Measurements from ENCODE around the gene KDF1.

The KDF1 gene

DNA sequence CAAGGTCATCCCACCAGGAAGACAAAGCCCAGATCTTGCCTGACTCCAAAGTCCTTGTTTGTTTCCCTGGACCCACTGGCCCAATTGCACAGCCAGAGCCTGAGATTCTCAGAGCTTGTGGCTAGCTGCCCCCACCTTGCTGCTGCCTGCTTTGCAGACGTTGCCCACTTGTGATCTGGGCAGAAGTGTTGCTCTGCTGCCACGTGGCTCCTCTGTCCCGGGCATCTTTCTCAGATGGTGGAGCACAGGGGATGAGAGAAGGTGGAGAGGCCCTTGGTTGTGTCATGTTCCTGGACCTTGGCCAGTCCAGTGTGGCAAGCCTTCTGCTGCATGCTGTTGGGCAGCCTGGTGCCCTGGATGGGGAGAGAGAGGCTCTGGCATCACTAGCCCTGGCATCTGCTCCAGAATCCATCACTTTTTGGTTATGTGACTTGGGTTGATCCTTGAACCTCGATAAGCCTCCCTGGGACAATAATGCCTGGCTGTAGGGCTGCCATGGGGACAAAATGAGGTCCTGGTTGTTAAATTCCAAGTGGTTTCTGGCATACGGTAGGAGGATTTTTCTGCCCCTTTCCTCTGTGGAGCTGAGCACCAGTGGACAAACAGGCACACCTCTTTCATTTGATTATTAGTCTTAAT is 44.9 kb downstream of the KDF1 start:
- DNase-seq (ENCODE audit: low read depth, low spot score), result no peak

DNA sequence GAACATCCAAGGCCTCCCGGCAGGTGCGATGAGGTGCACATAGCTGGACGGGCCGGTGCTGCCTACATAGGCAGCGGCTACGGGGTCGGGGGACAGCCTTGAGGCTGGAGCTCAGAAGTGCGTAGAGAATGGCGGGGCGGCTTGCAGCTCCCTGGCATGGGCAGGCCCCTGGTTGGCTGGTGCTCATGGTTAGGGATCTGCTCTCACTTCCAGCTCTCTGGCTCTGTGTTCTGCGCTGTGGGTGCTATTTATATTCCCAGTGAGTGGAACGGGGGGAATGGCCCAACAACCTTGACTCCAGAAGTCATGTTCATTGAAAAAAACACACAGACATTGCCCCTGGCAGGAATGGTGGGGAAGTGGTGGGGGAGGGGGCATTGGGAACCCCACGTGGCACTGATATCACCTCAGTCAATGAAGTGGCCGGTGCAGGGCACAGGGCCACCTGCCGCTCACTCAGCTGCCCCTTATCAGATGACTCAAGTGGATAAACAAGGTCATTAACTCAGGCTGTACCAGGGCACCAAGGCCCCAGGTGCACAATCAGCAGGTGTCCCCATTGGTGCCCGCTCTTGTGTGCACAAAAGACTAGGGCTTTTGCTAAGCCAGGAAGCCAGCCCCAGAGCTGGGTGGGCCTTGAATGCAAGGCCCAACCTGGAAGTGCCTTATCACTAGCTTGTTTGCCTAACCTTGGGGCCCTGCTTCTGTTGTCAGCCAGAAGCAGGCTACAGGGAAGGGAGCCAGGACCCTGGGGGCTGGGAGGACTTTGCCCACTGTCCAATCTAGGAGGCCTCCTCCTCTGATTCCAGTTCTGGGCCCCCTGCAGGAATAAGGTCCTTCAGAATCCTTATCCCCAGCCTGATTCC is 46.3 kb downstream of the KDF1 start, which contains the start of gene NR0B2:
Gene NR0B2 (minus strand): TSS at position 222 of the 866 bp plus-strand sequence. CDS start 35 bp downstream, at position 187.
- no peak for DNase-seq (ENCODE audit: low read depth, low spot score)

DNA sequence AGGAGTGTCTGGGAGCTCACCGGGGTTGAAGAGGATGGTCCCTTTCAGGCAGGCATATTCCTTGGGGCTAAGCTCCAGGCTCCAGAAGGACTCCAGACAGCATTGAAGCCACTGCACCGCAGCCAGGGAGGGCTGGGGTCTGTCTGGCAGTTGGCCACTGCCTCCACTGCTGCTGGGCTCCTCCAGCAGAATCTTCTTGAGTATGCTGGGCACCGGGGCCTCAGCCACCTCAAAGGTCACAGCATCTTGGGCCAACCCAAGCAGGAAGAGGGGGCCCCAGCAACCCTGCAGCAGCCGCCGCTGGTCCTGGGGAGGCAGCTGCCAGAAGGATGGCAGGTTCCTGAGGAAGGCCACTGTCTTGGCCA is 46.9 kb downstream of the KDF1 start:
- DNase-seq (ENCODE audit: low read depth, low spot score), result no peak

DNA sequence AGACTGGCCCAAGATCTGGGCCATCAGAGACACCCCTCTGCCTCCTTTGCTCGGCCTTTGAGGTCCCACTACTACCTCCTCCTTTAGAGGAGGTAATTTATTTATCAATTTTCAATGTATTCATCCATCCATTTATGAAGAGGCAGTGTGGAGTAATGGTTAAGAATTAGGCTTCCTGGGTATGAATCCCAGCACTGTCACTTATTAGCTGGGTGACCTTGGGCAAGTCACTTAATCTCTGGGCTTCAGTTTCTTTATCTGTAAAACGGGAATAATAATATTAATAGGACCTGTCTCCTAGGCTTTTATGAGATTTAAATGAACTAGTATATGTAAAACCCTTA is 48.1 kb downstream of the KDF1 start:
- DNase-seq (ENCODE audit: low read depth, low spot score), result no peak

DNA sequence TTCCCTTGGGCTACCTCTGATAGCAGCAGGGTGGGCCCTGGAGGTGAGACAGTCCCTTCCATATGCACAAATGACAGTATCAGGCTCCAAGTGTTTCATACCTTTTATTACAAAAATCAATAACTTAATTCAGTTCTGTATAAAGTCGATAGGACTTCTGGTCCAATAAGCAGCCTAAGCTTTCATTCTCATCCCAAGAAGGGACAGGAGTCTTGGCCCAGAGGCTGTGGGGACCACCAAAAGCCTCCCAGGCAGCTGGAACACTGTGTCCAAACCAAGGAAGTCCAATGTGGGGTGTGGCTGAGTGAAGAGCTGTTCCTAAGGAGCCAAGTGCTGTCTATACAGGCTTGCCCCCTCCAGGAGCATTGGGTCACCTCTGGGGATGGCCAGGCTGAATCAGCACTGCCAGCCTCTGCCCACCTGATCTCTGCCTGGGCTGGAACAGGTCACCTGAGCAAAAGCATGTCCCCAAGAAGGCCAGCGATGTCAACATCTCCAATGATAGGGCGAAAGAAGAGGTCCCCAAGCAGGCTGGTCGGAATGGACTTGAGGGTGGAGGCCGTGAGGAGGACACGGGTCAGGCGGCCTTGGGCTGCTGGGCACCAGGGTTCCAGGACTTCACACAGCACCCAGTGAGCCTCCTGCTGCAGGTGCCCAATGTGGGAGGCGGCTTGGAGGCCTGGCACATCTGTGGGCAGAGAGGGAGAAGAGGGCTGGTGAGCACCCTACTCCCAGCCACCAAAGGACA is 48.7 kb downstream of the KDF1 start:
- no peak for DNase-seq (ENCODE audit: low read depth, low spot score)

DNA sequence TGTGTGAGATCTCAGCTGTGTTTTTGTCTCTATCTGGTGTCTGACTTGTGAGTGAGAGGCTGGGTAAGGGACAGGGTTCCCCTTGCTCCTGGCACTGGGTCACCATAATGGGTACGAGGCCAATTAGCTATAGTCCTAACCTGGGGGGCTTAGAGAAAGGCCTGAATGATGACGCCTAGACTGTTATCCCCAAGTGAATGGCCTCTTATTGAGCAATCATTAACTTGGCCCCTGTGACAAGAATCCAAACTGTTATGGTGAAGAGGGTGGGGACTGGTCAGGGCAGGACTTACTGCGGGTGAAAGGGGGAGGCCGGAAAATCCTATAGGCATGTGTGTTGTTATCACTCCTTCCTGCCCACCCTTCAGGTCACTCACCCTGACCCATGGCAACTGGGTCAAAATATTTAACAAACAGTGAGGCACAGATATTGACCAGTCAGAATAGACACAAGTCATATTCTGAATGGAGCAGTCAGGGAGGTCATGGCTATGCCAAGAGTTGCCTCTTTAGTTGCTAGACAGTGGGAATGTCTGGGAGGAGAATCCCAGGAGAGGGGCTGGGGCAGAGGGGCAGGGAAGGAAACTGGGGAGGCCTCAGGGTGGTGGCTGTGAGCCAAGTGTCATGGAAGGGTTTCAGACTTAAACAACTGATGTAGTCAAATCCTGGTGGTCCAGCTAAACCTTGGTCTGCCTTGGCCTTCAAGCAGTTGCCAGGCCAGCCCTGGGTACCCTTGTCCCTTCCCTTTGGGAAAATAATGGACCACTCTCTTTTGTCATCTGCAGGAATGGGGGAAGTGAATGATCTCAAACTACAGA is 49.7 kb downstream of the KDF1 start:
- DNase-seq (ENCODE audit: low read depth, low spot score), result no peak

DNA sequence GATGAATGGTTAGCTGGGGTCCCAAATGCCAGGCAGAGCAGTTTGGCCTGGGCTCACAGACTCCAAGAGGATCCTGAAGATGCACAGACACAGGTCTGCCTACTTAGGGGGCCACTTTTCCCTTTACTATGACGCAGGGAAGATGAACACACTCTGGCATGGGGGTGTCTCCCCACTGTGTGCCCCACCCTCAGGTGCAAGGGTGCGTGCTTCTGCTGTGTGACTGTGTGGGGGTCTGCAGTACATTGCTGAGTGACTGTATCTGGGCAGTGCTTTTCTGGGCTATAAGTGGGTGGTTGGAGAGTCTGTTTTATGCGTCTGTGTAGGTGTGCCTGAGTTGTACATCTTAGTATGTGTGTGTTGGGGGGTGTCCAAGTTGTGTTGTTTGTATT is 50.3 kb downstream of the KDF1 start:
- no peak for DNase-seq (ENCODE audit: low read depth, low spot score)

DNA sequence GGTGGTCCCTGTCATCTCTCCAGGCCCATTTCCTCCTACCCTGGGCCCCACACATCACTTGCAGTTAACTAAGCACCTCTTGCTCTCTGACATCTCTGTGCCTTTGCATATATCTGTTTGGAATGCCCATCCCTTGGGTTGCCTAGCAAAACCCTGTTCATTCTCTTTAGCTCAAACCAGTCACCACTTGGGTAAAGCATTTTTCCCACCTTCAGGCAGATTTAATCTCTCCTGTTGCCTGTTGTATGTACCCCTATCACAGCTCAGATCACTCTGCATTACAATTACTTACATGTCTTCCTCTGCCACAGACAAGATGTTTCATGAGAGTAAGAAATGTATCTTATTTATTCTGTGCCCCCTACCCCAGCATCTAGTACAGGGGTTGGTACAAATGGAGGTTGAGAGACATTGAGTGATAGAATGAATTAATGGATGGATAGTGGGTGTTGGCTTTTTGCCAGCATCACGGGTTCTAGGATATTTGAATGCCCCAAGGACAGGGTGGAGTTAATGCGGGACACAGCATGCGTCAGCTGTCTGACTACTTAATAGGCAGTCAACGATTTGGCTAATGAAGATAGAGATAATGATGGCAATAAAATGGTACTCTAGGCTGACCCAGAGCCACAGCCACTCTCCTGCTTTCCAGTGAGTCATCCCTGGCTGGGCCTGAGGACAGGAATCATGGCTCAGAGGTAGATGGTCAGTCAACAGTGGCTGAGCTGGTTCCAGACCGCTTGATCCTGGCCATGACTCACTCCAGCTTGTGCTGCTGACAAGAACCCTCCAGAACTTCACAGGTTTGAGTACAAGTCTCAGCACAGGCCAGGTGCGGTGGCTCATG is 53.0 kb downstream of the KDF1 start:
- DNase-seq (ENCODE audit: low read depth, low spot score), result no peak

DNA sequence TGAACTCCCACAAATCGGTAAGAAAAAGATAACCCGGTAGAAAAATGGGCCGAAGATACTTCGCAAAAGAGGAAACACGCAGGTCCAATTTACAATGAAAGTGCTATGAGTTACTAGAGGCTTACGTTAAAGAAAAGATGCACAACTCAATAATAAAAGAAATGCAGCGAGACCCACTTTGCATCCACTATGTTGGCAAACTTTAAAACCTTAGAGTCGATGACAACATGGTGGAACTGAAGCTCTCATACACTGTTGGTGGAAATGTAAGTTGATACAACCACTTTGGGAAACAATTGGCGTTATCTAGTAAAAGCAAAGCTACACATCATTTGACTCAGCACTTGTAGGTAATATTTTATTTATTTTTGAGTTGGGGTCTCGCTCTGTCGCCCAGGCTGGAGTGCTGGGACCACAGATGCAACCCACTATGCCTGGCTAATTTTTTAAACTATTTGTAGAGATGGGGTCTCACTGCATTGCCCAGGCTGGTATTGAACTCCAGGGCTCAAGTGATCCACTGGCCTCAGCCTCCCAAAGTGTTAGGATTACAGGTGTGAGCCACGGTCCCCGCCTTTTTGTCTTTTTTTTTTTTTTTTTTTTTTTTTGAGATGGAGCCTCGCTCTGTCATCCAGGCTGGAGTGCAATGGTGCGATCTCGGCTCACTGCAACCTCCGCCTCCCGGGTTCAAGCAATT is 59.3 kb downstream of the KDF1 start:
- no peak for DNase-seq (ENCODE audit: low read depth, low spot score)

DNA sequence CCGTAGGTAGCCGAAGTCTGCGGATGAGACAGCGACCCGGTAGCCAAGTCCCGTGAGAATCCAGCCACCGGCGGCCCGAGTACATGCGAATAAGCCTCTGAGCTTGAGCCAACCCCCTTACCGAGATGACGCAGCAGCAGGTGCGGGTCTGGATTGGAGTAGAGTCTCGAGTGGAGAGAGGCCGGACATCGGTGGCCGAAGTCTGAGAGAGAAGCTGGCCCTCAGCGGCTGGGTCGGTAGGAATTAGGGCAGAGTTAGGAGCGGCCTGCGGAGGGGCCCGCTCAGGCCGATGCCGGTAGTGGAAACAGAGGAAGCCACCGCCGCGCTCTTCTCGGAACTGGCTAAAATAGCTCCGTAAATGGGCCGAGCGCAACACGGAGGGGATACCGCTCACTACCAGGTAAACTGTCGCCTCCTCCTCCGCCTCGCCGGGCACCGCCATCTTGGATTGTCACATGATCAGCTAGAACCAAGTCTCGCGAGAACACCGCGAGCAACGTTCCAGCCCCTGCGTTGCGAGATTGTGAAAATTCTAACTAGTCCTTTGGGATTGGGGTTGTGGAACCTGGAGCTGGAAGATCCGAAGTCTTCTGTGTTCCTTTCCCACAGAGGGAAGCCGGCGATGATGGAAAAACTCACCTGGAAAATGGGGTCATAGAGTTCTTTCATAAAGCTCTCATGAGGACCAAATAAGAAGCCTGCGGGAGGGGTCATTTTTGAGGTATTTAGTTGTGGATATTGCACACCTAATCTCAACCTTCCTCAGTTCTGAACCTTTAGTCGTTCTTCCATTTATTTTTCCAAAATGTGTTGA is 60.1 kb downstream of the KDF1 start, which contains the start of gene GPATCH3:
Gene GPATCH3 (minus strand): TSS at position 467 of the 814 bp plus-strand sequence. CDS start 25 bp downstream, at position 442.
- DNase-seq (ENCODE audit: low read depth, low spot score), result peak; percentile 73

Measured in activated CD4-positive, CD25-positive, alpha-beta regulatory T cell treated with anti-CD3 and anti-CD28 coated beads, Interleukin-2, amount 50 U/mL, for 16 hours (primary cell).